ENCODE data around the gene NMUR1.
"Not testable (repeated sequence)": the region's sequence is repeated elsewhere in the genome, so short reads cannot be mapped to it uniquely, and the experiment has no call there.

NMUR1 gene, protein sequence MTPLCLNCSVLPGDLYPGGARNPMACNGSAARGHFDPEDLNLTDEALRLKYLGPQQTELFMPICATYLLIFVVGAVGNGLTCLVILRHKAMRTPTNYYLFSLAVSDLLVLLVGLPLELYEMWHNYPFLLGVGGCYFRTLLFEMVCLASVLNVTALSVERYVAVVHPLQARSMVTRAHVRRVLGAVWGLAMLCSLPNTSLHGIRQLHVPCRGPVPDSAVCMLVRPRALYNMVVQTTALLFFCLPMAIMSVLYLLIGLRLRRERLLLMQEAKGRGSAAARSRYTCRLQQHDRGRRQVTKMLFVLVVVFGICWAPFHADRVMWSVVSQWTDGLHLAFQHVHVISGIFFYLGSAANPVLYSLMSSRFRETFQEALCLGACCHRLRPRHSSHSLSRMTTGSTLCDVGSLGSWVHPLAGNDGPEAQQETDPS

DNA sequence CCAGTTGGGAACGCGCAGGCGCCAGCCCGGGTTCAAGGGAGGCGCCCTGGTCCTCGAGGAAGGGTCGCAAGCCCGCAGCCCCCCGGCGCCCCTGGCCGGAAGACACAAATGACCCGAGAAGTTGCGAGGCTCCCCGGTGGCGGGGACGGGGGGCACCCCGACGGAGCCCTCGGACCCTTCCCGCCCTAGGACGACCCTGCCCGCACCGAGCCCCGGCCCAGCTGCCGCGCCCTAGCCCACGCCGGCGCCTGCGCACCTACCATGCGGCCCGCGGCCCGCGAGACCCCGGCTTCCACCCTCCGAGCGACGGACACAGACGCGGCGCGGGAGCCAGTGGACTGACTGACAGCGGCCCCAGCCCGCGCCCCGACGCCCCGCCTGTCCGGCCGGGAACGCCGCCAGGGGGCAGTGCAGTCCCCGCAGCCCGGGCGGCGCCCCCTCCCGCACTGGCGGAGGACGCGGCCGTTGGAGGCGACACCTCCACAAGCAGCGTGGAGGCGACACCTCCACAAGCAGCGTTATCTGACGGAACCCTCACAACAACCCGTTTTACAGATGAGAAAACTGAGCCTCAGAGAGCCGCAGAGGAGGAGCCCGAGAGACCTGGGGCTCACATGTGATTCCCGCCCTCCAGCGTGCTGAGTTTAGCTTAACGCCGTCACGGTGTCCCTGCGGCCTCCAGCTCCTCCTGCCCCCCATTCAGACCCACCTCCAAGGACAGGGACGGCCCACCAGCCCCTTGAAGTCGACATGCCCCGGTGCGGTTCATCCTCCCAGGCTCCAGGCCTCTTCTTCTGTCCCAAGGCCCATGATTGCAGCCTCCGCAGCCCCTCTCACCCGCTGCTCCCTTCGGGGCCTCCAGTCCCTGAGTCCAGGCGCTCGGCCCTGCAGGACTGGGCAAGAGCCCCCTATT lies at the start of gene NMUR1:
TSS of gene NMUR1 (minus strand) at position 347 of the 913 bp plus-strand sequence. CDS start at position 263, 84 bp downstream.
- DNase-seq: peak; percentile 67

DNA sequence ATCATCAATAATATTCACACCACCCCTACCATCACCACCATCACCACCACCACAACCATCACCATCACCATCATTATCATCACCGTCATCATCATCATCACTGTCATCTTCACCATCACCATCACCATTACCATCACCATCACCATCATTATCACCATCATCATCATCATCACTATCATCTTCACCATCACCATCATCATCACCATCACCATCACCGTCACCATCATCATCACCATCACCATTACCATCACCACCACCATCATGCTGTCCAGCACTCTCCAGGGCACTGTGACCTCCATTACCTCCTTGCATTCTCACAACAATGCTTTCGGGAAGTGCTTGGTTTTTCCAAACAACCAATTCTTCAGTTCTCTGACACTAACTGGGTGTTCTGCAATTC lies 49.3 kb upstream of the NMUR1 start:
- DNase-seq: no peak

DNA sequence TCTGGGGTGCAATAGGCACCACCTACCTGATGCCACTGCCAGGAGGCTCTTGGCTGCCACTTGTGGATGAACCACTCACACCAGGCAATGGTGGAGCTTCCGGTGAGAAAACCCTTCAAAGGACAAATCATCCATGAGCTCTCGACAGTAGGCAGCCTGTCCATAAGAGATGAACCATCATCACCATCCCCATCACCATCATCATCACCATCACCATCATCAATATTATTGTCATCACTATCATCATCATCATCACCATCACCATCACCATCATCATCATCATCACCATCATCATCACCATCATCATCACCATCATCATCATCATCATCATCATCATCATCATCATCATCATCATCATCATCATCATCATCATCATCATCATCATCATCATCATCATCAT lies 48.4 kb upstream of the NMUR1 start:
- not testable (repeated sequence) for DNase-seq

DNA sequence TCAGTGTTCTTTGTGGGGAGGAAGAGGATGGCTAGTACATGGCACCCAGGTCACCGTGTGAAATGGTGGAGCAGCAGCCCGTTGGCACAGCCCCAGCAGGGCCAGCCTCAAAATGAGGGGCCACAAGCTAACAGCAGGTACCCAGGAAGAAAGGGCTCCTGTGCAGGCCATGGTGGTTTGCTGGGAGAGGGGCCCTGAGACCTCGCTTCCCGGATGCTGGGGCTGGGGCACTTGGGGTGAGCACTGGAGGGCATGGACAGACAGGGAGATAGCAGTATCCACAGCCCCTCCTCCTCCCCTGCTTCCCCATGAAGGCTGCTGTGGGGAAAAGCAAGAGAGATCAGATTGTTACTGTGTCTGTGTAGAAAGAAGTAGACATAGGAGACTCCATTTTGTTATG lies 46.2 kb upstream of the NMUR1 start:
- no peak for DNase-seq

DNA sequence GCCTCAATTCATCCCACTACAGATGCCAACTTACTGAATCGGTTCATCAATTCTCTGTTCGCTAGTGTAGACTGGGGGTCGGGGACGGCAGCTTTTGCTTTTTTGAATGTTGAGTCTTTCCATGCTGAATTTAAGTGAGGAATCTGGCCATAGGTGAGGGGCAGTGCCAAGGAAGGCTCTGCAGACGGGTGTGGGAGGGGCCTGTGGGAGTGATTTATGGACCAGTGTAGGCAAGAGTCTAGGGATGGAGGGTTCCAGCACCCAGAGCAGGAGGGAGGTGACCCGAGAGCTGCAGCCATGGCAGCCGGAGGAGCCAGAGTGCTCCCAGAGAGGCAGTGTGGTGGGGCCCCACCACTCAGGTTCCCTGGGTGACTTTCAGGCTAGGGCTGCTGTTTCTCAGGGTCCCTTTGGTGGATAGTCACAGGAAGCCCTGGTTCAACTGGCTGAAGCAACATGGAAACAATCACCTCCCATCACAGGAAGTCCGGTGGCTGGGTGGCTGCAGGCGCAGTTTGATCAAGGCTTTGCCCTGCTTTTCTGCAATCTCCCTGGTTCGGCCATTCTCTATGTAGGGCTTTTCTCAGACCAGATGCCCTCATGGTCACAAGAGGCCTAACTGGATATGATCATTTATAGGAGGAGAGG lies 45.5 kb upstream of the NMUR1 start:
- no peak for DNase-seq

DNA sequence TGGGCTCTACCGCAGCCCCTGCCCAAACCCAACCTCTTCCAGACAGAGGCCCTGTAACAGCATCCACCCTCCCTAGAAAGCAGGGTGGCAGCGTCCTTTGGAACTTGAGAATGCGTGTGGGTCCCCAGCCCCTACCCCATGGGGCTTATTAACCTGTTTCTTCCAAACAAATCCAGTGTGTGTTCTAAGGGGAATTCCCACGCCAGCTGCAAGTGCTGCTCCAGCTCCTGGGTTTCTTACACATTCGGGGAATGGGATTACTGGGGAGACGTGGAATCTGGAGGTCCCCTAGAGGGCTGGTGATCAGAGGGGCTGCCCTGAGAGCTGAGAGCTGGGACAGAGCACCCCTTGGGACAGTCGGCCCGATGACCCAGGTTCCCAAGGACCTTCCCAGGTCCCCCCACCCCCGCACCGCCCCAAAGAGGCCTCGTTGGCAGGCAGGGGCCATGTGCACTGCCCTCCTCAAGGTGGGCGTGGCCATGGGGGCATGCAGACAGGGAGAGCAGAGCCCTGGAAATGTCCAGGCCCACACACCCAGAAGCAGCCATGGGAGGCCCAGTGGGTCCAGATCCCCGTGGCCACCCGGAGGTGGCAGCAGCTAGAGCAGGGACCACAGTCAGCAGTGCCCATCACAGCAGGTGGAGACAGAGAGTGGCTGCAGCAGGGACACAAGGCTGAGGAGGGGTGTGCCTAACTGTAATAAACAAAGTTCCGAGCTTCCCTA lies 43.6 kb upstream of the NMUR1 start:
- DNase-seq: no peak

DNA sequence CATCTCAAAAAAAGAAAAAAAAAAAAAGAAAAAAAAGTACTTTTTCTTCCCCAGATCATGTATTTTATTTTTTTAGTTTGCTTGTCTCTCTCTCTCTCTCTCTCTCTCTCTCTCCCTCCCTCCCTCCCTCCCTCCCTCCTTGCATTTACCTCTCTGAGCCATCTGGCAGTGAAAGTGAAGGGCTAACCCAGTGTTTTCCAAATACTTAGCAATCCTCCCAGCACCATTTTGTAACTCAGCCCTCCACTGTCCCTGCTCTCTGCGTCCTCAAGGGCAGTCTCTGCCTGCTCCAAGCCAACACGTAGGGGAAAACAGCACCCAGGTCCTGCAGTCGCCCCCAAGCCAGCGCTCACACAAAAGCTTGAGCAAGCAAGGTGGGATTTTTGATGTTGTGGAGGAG lies 42.9 kb upstream of the NMUR1 start:
- no peak for DNase-seq

DNA sequence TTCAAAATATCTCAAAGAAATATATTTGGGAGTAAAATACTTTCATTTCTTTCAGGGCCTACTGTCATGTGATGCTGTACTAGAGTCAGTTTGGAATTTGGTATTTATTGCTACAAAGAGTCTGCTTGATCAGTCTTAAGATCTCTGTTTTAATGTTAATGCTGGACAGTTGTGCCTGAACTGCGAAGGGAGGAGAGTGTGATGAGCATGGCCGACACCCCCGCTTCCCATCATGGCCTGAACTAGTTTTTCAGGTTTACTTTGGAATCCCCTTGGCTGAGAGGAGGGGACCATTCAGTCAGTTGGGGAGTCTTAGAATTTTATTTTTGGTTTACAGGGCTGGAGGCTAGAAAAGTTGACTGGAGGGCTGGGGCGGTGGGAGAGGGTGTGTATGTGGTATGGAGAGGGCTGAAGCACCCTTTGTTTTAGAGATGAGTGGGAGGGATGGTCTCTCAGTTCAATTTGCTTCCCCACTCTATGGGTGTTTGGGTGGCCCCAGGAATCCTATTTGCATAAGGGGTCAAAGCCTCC lies 41.5 kb upstream of the NMUR1 start:
- DNase-seq: no peak

DNA sequence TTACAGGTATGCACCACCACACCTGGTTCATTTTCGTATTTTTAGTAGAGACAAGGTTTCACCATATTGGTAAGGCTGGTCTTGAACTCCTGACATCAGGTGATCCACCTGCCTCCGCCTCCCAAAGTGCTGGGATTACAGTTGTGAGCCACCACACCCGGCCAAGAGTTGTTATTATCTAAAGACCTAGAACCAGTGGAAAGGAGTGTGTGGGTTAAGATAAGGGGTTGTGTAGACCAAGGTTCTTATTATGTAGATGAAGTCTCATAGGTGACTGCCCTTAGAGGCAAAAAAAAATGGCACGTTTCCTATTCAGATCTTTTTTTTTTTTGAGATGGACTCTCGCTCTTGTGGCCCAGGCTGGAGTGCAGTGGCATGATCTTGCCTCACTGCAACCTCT lies 40.7 kb upstream of the NMUR1 start:
- DNase-seq: not testable (repeated sequence)

DNA sequence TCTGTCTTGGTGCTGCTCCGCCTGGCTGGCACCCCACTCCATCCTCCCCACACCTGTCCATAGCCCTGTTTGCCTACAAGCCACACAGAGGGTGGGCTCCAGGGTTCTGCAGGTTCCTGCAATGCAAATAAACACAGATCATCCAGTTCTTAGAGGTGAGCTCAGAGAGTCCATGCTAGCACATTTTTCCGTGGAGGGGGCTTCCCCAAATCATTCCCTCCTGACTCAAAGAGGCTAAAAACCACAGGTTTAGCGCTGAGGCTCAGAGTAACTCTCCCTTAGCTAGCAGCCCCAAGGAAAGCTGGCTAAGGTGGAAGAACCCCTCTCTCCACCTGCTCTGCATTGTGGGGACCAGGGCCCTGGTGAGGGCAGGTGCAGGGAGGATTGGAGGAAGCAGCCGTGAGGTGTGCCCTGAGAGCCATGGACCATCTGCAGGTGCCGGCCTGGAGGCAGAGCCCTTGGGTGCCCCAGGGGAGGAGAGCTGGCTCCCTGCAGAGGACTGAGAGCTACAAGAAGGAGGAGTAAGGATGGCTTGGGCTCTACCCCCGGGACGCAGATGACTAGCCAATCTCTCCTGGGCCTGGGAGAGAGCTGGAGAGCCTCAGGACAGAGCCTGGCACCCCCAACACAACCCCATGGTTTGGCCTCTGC lies 38.7 kb upstream of the NMUR1 start:
- DNase-seq: no peak

DNA sequence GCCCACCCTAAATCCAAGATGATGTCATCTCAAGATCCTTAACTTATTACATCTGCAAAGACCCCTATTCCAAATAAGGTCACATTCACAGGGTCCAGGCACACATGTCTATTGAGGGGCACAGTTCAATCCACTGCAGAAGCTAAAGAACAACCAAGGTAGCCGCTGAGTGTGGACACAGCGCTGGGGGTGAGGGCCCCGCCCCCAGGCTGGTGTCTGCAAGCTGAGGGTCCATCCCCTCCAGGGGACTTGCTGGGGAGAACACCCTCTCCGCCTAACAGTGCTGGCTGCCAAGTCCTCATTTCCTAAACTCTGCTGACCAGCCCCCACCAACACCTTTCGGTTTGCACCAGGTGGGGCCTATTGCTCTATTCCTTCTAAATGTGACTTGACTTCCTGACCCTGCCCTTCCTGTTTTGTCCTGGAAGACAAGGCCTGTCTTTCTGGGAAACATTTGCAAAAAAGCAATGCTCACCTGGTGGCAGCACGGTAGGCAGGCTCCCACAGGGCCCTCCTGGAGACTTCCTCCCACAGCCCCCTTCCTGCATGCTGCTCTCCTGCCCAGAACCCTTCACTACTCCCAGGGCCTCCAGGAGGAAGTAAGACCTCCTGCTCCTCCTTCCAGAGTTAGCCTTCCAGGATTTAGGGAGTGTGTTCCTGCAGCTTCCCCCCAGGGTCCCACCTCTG lies 38.0 kb upstream of the NMUR1 start:
- no peak for DNase-seq

DNA sequence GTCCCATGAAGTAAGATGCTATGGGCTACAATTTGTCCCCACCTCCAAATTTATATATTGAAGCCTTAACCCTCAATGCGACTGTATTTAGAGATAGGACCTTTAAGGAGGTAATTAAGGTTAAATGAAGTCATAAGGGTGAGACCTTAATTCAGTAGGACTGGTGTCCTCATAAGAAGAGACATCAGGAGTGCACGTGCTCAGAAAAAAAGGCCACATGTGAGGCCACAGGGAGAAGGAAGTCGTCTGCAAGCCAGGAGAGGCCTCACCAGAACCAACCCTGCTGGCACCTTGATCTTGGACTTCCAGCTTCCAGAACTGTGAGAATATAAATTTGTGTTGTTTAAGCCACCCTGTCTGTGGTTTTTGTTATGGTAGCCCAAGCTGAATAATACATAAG lies 36.9 kb upstream of the NMUR1 start:
- no peak for DNase-seq

DNA sequence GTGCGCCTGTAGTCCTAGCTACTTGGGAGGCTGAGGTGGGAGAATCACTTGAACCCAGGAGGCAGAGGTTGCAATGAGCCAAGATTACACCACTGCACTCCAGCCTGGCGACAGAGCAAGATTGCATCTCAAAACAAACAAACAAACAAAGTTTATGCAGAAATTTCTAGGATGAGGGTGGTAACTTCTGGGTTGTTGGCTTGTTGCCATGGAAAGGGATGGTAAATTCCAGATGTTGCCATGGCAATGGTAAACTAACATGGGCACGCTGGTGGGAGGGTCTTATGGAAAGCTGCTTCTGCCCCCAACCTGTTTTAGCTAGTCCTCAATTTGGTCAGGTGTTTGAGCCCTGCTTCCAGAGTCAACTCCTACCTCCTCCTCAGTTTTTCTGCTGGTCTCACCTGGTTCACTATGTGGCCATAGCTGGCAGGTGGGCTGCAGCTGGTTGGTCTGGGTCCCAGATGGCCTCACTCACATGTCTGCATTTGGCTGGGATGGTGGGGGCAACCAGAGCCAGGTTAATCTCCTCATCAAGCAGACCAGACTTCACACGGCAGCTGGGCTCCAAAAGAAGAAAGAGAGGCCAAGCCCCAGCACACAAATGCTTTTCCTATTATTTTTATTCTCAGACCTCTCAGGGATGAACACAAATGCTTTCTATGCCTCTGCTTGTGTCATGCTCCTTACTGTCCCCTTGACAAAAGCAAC lies 35.8 kb upstream of the NMUR1 start:
- no peak for DNase-seq

DNA sequence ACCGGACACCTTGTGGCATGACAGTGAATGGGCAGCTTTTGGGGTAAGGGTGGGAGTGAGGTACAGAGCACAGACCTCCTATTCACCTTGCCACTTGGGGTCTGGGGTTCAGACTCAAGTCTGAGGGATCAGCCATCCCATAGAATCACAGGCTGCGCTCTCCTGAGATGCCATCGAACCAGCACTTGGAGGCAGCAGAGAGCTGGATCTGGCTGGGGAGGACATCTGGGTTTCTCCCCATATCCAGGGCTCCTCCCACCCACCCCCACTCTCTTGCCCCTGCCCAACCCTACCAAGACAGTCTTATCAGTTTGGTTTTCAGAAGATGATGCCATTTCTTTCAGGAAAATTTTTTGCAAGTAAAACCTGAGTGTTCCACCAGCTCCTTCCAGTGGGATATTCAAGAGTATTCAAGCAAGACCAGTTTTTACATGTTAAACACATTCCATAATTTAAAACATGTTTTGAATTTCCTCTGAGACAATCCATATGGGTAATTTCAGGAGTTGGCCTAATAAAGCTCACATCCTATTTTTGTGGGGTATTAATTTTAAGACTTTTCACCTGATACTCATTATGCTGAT lies 33.2 kb upstream of the NMUR1 start:
- peak; percentile 24 for DNase-seq

DNA sequence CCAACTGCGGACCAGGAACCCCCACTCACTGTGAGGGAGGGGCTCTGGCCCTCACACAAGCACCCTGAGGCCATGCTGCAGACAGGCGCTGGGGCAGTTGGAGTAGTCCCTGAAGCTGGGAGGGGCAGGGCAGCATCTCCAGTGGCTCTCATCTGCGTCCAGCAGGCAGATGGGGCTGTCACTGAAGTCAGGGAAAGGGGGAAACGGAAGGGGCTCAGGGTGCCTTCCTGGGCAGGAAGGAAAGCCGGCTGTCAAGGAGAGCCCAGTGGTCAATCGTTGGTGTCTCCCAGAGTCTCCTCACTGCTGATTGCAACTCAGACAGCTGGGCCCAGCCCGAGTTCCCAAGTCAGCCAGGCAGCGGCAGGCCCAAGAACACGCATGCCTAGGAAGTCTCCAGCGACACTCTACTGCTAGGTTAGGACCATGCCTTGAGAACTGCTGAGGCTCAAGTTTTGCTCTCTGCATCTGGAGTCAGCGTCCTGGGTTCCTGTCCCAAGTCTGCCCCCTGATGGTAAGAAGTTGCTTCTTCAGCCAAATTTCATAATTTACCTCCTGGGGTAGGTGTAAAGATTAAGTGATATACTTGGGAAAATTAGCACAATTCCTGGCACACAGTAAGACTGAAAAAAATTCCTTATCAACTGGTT lies 27.4 kb upstream of the NMUR1 start:
- DNase-seq: peak; percentile 36

DNA sequence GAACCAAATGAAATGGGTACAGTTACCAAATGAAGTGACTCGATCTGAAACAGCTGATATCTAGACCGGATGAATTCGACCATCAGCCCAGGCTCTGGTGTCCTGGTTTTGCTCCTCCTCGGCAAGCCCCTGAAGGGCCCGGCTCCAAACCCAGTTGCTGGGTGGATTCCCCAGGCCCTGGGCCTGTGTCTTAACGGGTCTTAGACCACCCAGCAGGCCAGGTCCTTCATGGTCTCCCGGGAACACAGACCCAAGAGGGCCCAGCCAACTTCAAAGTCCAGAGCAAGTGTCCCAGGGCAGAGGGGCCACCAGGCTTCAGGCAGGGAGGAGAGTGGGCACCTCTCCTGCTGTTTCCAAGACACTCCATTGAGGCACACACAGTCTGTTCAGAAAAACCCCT lies 26.7 kb upstream of the NMUR1 start:
- no peak for DNase-seq

DNA sequence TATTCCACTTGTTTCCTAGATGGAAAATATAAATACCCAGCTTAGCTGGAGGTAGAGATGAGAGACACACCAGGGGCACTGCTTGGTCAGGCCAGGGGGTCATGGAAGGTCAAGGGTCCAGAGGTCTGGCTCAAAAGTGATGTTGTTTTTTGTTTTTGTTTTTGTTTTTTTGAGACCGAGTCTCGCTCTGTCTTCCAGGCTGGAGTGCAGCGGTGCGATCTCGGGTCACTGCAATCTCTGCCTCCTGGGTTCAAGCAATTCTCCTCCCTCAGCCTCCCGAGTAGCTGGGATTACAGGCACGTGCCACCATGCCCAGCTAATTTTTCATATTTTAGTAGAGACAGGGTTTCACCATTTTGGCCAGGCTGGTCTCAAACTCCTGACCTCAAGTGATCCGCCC lies 26.3 kb upstream of the NMUR1 start:
- DNase-seq: not testable (repeated sequence)

DNA sequence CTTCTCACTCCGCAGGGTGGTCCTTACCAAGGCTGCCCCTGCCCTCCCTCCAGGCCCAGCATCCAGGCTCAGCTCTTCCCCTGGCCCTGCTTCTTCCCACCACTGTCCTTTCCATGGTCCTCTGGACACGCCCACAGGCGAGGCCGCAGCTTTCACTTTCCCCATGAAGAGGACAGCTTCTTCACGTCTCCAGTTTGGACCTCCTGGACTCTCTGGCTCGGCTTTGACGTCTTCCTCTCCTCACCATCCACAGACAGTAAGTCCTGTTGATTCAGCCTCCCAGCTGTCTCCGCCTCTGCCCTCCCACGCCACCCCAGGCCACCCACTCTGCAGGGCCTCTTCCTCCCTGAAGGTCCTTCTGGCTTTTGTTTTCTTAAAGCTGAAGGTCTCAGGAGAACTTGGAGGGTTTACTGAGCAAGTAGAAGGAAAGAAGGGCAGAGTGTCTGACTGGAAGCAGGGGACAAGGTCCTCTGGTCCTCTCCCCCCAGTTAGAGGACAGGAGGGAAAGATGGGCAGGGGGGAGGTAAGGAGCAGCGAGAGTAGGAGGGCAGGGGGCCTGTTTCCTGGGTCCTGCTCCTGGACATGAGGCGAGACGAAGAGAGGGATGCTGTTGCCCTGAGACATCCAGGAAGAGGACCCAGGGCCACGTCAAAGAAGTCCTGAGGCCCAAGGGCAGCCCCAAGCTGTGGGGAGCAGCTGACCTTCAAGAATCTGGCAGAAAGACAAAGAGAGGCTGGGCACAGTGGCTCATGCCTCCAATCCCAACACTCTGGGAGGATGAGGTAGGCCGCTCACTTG lies 24.7 kb upstream of the NMUR1 start:
- DNase-seq: no peak

DNA sequence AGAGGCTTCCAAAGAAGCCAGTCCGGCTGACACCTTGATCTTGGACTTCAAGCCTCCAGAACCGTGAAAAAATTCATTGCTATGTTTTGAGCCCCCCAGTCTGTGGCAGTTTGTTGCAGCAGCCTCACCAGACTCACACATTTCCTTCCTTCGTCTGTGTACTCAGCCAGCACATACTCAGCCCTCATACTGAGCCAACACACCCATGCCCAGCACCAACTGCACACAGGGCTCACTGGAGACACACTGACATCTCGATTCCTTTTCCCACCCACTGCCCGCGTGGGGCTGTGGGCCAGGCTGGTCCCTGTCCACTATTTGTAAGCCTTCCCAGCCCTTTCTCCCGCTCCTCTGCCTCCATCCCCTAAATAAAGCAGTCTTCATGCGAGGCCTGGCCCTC lies 24.1 kb upstream of the NMUR1 start:
- no peak for DNase-seq
